ENCODE measurements around the gene SIGLEC14.
"Not testable (repeated sequence)": the region's sequence is repeated elsewhere in the genome, so short reads cannot be mapped to it uniquely, and the experiment has no call there.

Gene SIGLEC14

DNA sequence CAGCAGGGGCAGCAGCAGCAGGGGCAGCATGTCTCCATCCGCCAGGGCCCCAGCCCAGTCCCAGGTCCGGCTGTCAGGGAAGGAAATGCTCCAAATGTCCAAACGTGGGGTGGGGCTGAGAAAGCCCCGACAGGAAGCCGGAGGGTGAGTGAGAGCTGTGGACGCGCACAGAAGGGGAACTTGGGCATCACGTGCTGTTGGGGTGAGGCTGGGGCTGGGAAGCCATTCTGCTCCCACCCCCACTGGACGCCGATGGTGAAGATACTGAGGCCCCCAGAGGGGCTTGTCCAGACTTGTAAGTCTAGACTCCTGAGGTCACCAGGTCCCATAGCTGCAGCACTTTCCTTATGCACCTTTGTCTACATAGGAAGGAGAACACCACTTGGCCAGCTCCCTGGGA, at the start of gene SIGLEC14:
Gene SIGLEC14 (minus strand): TSS at position 96 of the 400 bp plus-strand sequence. CDS start 66 bp downstream, at position 30.
- not testable (repeated sequence) for DNase-seq

- DNase-seq = no peak
These were observed 49.2 kb upstream of the SIGLEC14 start for GRCh38 chr19:51695702-51696315.

DNA sequence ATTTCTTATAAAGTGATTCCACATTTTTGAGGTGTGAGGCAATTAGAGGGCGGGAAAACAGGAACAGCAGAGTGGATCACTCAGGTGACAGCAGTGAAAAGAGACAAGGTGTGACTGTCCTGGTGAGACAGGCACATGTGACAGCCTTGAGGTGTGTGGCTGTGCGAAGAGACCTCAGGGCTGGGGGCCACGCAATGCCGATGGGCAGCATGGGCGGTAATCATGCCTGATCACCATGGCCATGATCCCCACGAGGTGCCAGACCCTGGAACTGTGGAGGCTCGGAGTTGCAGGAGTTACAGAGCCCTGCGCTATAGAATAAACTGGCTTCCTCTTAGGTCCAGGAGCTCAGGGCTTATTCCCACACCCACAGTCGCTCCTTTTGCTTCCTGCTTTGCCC, 48.5 kb upstream of the SIGLEC14 start:
- no peak for DNase-seq

- no peak for DNase-seq
These were observed 47.9 kb upstream of the SIGLEC14 start for GRCh38 chr19:51694318-51695085.

GRCh38 chr19:51693819-51694218, 47.2 kb upstream of the SIGLEC14 start:
- DNase-seq = no peak

DNA sequence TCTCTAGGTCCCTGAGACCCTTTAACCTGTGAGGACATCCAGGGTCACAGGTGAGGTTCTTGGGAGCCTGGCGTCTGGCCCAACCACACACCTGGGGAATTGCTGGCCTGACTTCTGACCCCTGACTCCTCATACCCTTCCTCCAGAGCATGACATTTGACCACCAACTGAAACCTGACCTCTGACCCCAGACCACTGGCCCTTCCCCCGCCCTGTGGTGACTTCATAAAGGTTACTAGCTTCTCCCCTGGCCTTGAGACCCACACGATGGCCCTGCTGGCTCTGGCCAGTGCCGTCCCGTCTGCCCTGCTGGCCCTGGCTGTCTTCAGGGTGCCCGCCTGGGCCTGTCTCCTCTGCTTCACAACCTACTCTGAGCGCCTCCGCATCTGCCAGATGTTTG, 46.6 kb upstream of the SIGLEC14 start, which contains the start of gene SPACA6:
Gene SPACA6 (plus strand): TSS at position 71 of the 400 bp plus-strand sequence. CDS start 197 bp downstream, at position 268.
- DNase-seq = no peak

DNA sequence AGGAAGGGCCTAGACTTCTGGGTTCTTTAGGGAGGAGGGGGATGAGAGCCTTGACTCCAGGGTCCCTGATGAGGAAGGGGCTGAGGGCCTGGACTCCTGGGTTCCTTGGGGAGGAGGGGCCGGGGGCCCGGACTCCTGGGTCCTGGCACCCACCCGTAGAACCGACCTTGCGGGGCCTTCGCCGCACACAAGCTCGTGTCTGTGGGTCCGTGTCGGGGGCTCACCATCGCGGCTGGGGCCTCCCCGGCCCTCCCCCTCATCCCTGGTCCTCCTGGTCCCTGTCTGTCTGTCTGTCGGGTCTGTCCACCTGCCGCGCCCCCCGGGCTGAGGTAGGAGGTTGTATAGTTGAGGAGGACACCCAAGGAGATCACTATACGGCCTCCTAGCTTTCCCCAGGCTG, 45.8 kb upstream of the SIGLEC14 start:
- no peak for DNase-seq

DNA sequence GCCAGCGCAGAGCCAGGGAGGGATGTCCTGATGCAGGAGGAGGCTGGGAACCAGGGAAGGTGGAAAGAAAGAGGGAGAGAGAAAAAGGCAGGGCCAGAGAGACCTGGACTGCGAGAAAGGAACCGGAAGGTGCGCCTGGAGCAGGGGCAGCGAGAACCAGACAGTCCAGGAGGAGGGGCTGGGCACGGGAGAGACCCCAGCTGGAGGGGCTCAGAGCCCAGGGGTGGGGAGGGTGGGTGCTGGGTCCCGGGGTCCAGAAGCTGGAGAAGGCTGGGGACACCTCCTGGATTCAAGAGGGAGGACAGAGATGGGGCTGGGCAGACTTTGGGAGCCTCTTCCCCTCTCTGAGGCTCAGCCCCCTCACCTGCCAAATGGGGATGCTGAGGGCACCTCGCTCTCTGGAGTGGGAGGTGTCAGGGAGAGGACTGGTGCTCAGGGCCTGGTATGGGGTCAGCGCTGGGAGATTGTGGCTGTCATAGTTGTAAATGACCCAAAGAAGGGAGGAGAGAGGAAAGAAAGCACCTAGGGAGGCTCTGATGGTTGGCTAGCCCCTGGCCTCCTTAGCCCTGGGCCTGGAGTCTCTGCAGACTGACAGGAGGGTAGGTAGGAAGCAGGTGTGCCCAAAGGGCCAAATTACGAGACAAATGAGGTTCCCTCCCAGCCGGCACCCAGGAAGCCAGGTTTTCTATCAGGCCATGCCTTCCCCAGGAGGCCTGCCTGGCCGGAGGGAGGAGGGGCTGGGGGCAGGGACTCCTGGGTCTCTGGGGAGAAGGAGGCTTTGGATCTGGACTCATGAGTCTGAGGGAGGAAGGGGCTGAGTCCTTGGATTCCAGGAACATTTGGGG, 45.2 kb upstream of the SIGLEC14 start:
- no peak for DNase-seq

GRCh38 chr19:51691074-51691583, 44.5 kb upstream of the SIGLEC14 start:
- DNase-seq = no peak

GRCh38 chr19:51690454-51691073, 43.9 kb upstream of the SIGLEC14 start:
- DNase-seq = peak; percentile 44

DNA sequence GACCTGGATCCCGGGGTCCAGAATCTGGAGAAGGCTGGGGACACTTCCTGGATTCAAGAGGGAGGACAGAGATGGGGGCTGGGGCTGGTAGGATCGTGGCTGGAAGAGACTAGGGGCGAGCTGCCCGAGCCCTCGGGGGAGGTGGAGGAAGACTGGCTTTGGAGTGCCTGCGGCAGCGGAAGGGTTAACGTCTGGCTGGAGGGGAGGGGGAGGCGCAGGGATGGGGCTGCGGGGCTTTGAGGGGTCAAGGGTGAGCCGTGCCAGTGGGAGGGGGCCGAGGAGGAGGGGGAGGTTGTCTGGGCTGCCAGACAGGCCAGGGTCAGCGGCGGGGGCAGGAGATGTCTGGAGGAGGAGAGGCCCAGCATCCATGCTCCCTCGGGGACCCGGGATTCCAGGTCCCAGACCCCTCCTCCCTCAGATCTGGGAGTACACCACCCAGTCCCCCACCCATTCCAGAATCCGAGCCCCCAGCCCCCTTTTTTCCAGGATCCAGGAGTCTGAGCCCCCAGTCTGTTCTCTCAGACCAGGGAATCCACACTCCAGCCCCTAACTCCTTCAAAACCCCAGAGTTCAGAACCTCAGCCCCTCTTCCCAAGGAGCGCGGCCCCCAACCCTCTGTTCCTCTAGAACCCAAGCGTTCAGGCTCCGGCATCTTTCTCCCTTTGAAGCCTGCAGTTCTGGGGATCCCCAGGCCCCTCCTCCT, 43.3 kb upstream of the SIGLEC14 start:
- DNase-seq = no peak

DNA sequence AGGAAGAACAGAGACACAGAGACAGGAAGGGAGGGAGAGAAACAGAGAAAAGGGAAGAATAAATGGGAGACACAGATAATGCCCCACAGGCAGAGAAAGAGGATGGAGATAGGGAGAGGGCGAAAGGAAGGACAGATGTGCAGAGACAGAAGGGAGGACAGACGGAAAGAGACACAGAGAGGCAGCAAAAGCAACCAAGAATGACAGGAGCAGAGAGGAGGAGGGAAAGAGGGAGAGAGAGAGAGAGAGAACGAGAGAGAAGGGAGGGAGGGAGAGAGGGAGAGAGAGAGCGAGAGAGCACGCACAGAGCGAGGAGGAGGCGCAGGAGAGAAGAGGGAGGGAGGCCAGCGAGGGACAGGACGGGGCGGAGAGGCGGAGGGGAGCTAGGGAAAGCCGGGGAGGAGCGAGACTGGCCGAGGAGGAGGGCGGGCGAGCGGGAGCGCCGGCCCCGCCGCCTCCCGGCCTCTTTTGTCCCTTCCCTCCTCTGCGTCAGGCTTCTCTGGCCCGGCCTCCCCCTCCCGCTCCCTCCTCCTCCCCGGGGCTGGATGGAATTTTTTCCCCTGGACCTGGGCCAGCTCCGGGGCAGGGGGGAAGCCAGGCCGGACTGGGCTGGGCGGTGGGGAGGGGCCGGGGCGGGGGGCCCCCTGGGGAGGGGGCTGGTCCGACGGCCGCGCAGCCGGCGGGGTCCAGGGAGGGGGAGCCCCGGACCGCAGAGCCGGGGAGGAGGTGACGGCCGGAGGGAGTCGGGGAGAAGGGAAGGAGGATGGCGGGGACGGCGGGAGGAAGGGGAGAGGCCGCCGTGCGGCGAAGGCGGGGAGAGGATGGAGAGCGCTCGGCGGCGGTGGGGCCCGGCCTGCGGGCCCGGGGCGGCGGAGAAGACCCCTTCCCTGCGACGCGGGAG, 42.3 kb upstream of the SIGLEC14 start:
- no peak for DNase-seq

GRCh38 chr19:51687791-51688670, 41.4 kb upstream of the SIGLEC14 start:
- no peak for DNase-seq

GRCh38 chr19:51686171-51686570, 39.5 kb upstream of the SIGLEC14 start:
- DNase-seq = no peak

DNA sequence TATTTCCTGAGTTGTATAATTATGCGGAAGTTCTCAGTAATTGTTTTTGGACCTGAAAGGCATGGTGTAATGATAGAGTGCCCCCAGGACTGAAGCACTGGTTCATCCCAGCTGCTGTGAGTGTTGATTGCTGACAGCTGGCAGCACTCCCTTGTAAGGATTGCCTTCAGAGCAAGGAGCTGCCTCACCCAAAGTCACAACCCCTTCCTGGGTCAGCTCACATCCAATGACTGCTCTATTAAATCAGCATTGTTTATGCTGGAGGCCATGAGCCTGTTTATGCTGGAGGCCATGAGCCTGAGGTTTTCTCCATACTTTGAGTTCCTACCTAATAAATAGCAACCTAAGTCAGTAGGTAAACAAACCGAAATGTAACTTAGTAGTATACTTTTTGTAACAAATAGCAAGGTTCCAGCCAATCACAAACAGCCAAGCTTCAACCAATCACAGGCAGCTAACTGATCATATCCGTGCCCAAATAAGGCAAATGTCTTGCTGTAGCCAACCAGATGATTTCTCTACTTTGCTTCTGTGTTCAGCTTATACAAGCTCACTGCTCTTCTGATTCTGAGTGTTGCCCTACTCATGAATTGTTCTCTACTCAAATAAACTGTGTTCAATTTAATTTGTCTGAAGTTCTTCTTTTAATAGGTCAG, 34.8 kb upstream of the SIGLEC14 start:
- DNase-seq = no peak

DNA sequence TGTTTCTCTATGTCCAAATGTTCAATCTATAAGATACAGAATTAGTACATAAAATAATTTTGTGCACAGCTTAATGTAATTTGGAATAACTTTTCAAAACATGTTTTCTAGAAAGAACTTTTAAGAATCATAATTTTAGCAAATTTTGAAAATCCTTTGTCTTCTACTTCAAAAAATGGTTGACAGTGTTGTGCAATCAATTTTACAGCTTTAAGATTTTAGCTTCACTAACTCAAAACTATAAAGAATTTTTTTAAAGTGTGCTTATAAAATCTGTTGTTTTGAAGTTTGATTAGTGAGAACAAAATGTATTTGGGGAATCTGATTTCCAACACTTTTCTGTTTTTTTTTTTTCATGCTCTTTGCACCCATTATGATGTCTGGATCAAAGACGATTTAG, 33.8 kb upstream of the SIGLEC14 start:
- DNase-seq = no peak

GRCh38 chr19:51676566-51677083, 30.0 kb upstream of the SIGLEC14 start:
- DNase-seq = no peak

- not testable (repeated sequence) for DNase-seq
These were observed 29.4 kb upstream of the SIGLEC14 start for GRCh38 chr19:51675911-51676565.

GRCh38 chr19:51668216-51668615, 21.6 kb upstream of the SIGLEC14 start:
- no peak for DNase-seq

All from activated CD4-positive, alpha-beta T cell treated with anti-CD3 and anti-CD28 coated beads for 1 hour (primary cell).